HCT116 (cell line): ENCODE measurements around the gene NTNG1. TPM values are rescaled to one million over a fixed set of nuclear protein-coding genes. Genes with fewer than 3 reads are reported as not detected.

Source experiments
- ATAC-seq: fragments of 200-7000 bp; cut with Tn5 transposase; 2 replicates; pipeline ENCODE4 v1.9.1; 2020; ENCODE audit warnings: mild to moderate bottlenecking, moderate library complexity
- BruUV-seq: library from RNA; stranded (reverse); fragments of 400-500 nt; replicated peaks from 2 replicates; lab custom pipeline; 2021; lab: Mats Ljungman, UMichigan
- CTCF ChIA-PET: fragments of 300-600 bp; sonication (Branson Sonifier 250); formaldehyde crosslinking; loops from one replicate; lab custom pipeline; 2021; ENCODE audit warnings: antibody characterized with exemption; lab: Charles Lee
- POLR2A ChIA-PET: fragments of 300-600, 350-600 bp; sonication (Branson Sonifier 250); formaldehyde crosslinking; loops from one replicate; lab custom pipeline; 2021; ENCODE audit warnings: antibody characterized with exemption; lab: Charles Lee
- RAD21 ChIA-PET, 2 experiments: fragments of 300-600 bp; sonication (Branson Sonifier 250); formaldehyde crosslinking; loops; one replicate each; lab custom pipeline; 2023; ENCODE audit warnings: low total read pairs in 2 of 2; ENCODE audit not compliant: uncharacterized antibody in 2 of 2, unreplicated experiment in 2 of 2, low non-redundant PET in 1 of 2; lab: Charles Lee
- DNase-seq: peaks from one replicate; pipeline ENCODE4 v3.0.0-alpha.2; 2010; ENCODE audit warnings: low read depth, low spot score
- H2AFZ ChIP-seq: fragments of 200-600 bp; shearing (Covaris generic), sonication (generic); 2 replicates; pipeline ENCODE4 v1.6.1; 2017; ENCODE audit warnings: low read depth, mixed run types, mixed read lengths, antibody characterized with exemption, low read length; ENCODE audit not compliant: poor library complexity, severe bottlenecking
- H3K27ac ChIP-seq: 2 replicates; pipeline ENCODE4 v1.5.1; 2012; ENCODE audit warnings: low read depth, low read length
- H3K27me3 ChIP-seq: fragments of 200-600 bp; sonication (generic); 2 replicates; pipeline ENCODE4 v1.6.1; 2016; ENCODE audit warnings: mixed run types, low read length, mixed read lengths; ENCODE audit not compliant: insufficient read depth
- H3K36me3 ChIP-seq, 2 experiments: fragments of 200-500 bp in 1 of 2; fragments of 200-600 bp in 1 of 2; sonication (Bioruptor generic) in 1 of 2; sonication (generic) in 1 of 2; 2 replicates each; pipeline versions ENCODE4 v1.5.1 to v1.6.1; 2014 to 2016; ENCODE audit warnings: low read length in 2 of 2, inconsistent platforms in 1 of 2, mixed read lengths in 1 of 2, mixed run types in 1 of 2; ENCODE audit not compliant: insufficient read depth in 2 of 2, control insufficient read depth in 1 of 2
- H3K4me1 ChIP-seq, 2 experiments: fragments of 200-600 bp in 1 of 2; sonication (generic) in 1 of 2; 2 replicates each; pipeline versions ENCODE4 v1.5.1 to v1.6.1; 2012 to 2017; ENCODE audit warnings: low read length in 2 of 2, inconsistent platforms in 1 of 2, mild to moderate bottlenecking in 1 of 2, mixed read lengths in 1 of 2, mixed run types in 1 of 2, moderate library complexity in 1 of 2; ENCODE audit not compliant: insufficient read depth in 2 of 2, control insufficient read depth in 1 of 2
- H3K4me2 ChIP-seq: fragments of 200-600 bp; sonication (generic); 2 replicates; pipeline ENCODE4 v1.6.1; 2017; ENCODE audit warnings: mixed run types, low read length, mixed read lengths
- H3K4me3 ChIP-seq, 2 experiments: fragments of 200-600 bp in 1 of 2; sonication (generic) in 1 of 2; replicated peaks in 1 of 2; 2 replicates each; pipeline ENCODE4 v1.5.1; 2011 to 2016; ENCODE audit warnings: low read length in 2 of 2, control low read depth in 1 of 2, low read depth in 1 of 2, mild to moderate bottlenecking in 1 of 2, mixed read lengths in 1 of 2, mixed run types in 1 of 2
- H3K79me2 ChIP-seq: fragments of 200-600 bp; sonication (generic); 2 replicates; pipeline ENCODE4 v1.6.1; 2017; ENCODE audit warnings: mild to moderate bottlenecking, mixed run types, low read length, moderate library complexity, mixed read lengths; ENCODE audit not compliant: insufficient read depth
- H3K9ac ChIP-seq: fragments of 200-600 bp; sonication (generic); 2 replicates; pipeline ENCODE4 v1.6.1; 2016; ENCODE audit warnings: low read length, mixed read lengths
- H3K9me2 ChIP-seq: fragments of 200-600 bp; sonication (generic), shearing (Covaris generic); 2 replicates; pipeline ENCODE4 v1.6.1; 2017; ENCODE audit warnings: mixed run types, mild to moderate bottlenecking, moderate library complexity; ENCODE audit not compliant: insufficient read depth
- H3K9me3 ChIP-seq, 2 experiments: fragments of 200-500 bp in 1 of 2; fragments of 200-600 bp in 1 of 2; sonication (Bioruptor generic) in 1 of 2; sonication (generic) in 1 of 2; 2 replicates each; pipeline ENCODE4 v1.6.1; 2014 to 2017; ENCODE audit warnings: low read length in 2 of 2, mixed read lengths in 2 of 2, inconsistent platforms in 1 of 2, low read depth in 1 of 2, mild to moderate bottlenecking in 1 of 2, mixed run types in 1 of 2, moderate library complexity in 1 of 2; ENCODE audit not compliant: control insufficient read depth in 1 of 2, insufficient read depth in 1 of 2
- H4K20me1 ChIP-seq: fragments of 200-600 bp; sonication (generic), shearing (Covaris generic); 2 replicates; pipeline ENCODE4 v1.6.1; 2017; ENCODE audit warnings: mixed run types, mild to moderate bottlenecking, moderate library complexity; ENCODE audit not compliant: insufficient read depth
- ATF3 ChIP-seq: IDR thresholded peaks from 2 replicates; pipeline ENCODE4 v1.6.1; 2012
- EGR1 ChIP-seq: IDR thresholded peaks from 2 replicates; pipeline ENCODE4 v1.6.1; 2012; ENCODE audit warnings: low read depth
- FOSL1 ChIP-seq: IDR thresholded peaks from 2 replicates; pipeline ENCODE4 v1.6.1; 2012; ENCODE audit warnings: low read depth
- JUND ChIP-seq: IDR thresholded peaks from 2 replicates; pipeline ENCODE4 v1.6.1; 2012
- REST ChIP-seq: IDR thresholded peaks from 2 replicates; pipeline ENCODE4 v1.6.1; 2012; ENCODE audit warnings: low read depth
- SRF ChIP-seq: IDR thresholded peaks from 2 replicates; pipeline ENCODE4 v1.6.1; 2012; ENCODE audit warnings: low read depth
- ZBTB33 ChIP-seq: IDR thresholded peaks from 2 replicates; pipeline ENCODE4 v1.6.1; 2011; ENCODE audit warnings: mild to moderate bottlenecking, low read length, moderate library complexity; ENCODE audit not compliant: insufficient replicate concordance; ENCODE audit errors: extremely low read depth
- ZNF274 ChIP-seq: fragments of 200-500 bp; sonication (Bioruptor generic); IDR thresholded peaks from 2 replicates; pipeline ENCODE4 v1.6.1; 2014; ENCODE audit warnings: mild to moderate bottlenecking, low read depth, low read length, inconsistent platforms
- intact Hi-C: fragments of 100-400 bp; cut with micrococcal nuclease; formaldehyde crosslinking; loops from 2 replicates; pipeline ENCODE4 v1.10.0; 2022
- total RNA-seq: library from RNA; stranded (reverse); gene quantifications from one replicate; pipeline ENCODE4 v1.2.1, GENCODE V29; 2021; ENCODE audit not compliant: unreplicated experiment

NTNG1 gene
- total RNA-seq, 1 experiment from 2014 or later = not detected

GRCh38 chr1:107286125-107286524, 145.3 kb downstream of the NTNG1 start (continued):
- TF ChIP-seq ZNF274 (no peak), REST (no peak), SRF (no peak)

- H3K27me3 ChIP-seq = no peaks in the 10 kb centered on the region
- TF ChIP-seq ATF3 (no peak), FOSL1 (no peak), EGR1 (no peak), ZBTB33 (no peak), JUND (no peak)
- H4K20me1 ChIP-seq = no peaks in the 10 kb centered on the region
- no TSS peak for BruUV-seq
- intact Hi-C loops = no loop called here
- peaks cover 0 to 9% of the 10 kb centered on the region in 2 experiments; a peak in 2 of 4 replicates for H3K9me3 ChIP-seq
- H3K9me2 ChIP-seq = no peaks in the 10 kb centered on the region
- ChIA-PET CTCF (no interaction called here), POLR2A (no interaction called here), RAD21 (no interaction called here)
- no peak overlapping the region for H2AFZ ChIP-seq
- no peak overlapping the region for H3K9ac ChIP-seq
- no peaks in the 10 kb centered on the region for H3K36me3 ChIP-seq
- no peak overlapping the region for H3K4me2 ChIP-seq
- DNase-seq = no peak
- ATAC-seq = no peak
- H3K27ac ChIP-seq = no peak overlapping the region
- H3K79me2 ChIP-seq = no peaks in the 10 kb centered on the region
- no peaks in the 10 kb centered on the region for H3K4me1 ChIP-seq
- H3K4me3 ChIP-seq = no peak overlapping the region
Measured at GRCh38 chr1:107291987-107292386, 151.1 kb downstream of the NTNG1 start.
